IPS DF 4.7 (cell line): ENCODE data around the gene ATG9A.

Experiments
- DNase-seq: peaks from one replicate; pipeline ENCODE4 v3.0.0-alpha.2; 2013; ENCODE audit warnings: low spot score; ENCODE audit errors: extremely low read depth

The ATG9A gene

GRCh38 chr2:219178377-219179175, 50.9 kb downstream of the ATG9A start:
- no peak for DNase-seq

GRCh38 chr2:219177552-219178376, 51.7 kb downstream of the ATG9A start, which contains the start of gene RETREG2:
Gene RETREG2, plus strand, starts transcription at chr2:219178275. Its CDS starts 78 bp downstream, at chr2:219178353.
- DNase-seq, result no peak

GRCh38 chr2:219176818-219177551, 52.5 kb downstream of the ATG9A start, which contains the start of gene CNPPD1:
Gene CNPPD1, minus strand, starts transcription at chr2:219176925. Its CDS starts 97 bp downstream, at chr2:219176828.
- DNase-seq, result no peak

GRCh38 chr2:219175928-219176817, 53.3 kb downstream of the ATG9A start:
- no peak for DNase-seq

- no peak for DNase-seq
Observed at GRCh38 chr2:219175486-219175885, 54.0 kb downstream of the ATG9A start.

GRCh38 chr2:219174801-219175200, 54.6 kb downstream of the ATG9A start:
- no peak for DNase-seq

GRCh38 chr2:219174146-219174545, 55.3 kb downstream of the ATG9A start:
- DNase-seq, result no peak

GRCh38 chr2:219173176-219173575, 56.3 kb downstream of the ATG9A start:
- no peak for DNase-seq

- no peak for DNase-seq
Observed at GRCh38 chr2:219172231-219173154, 56.9 kb downstream of the ATG9A start.

- no peak for DNase-seq
Observed at GRCh38 chr2:219171231-219171651, 58.2 kb downstream of the ATG9A start.

- DNase-seq, result no peak
Observed at GRCh38 chr2:219169930-219170654, 59.3 kb downstream of the ATG9A start, which contains the start of gene SLC23A3. Gene SLC23A3, minus strand, starts transcription at chr2:219170029. Its CDS starts 45 bp downstream, at chr2:219169984.
